Lower leg skin (tissue), 4 donors: ENCODE data around the gene DAP3. TPM values are rescaled to one million over a fixed set of nuclear protein-coding genes. Genes with fewer than 3 reads are reported as not detected.
A peak's percentile ranks its signal among the peaks of the same experiment; 100 is the strongest.

Experiments used
- DNase-seq, 2 donors: peaks; one replicate each; pipeline ENCODE4 v3.0.0-alpha.2; 2019; ENCODE audit warnings: low spot score in 2 of 2
- H3K4me3 ChIP-seq: fragments of 200-600 bp; sonication (generic); 2 replicates; pipeline ENCODE4 v1.5.1; 2017; ENCODE audit warnings: mild to moderate bottlenecking, low read depth; ENCODE audit not compliant: poor library complexity, severe bottlenecking
- POLR2A ChIP-seq, 2 donors: fragments of 450-650 bp; IDR thresholded peaks; one replicate each; pipeline ENCODE4 v1.6.1; 2016 to 2017; ENCODE audit warnings: antibody characterized with exemption in 2 of 2, mild to moderate bottlenecking in 1 of 2, moderate library complexity in 1 of 2
- WGBS, 2 donors: methylation state at CpG; one replicate each; pipeline ENCODE4 v1.1.5; 2018; 5-methylcytosine and 5-hydroxymethylcytosine counted together
- intact Hi-C: fragments of 100-400 bp; cut with DNase I; formaldehyde crosslinking; loops from one replicate; pipeline ENCODE4 v1.15.0; 2023; ENCODE audit warnings: low total_unique reads
- total RNA-seq, 4 donors: library from RNA; depleted of rRNA; stranded (reverse); fragments of >200 nt; gene quantifications; one replicate each; pipeline ENCODE4 v1.1.0, GENCODE V29; 2016
- TF ChIP-seq, protein P1 (sequence below), 3 donors: fragments of 450-650 bp; IDR thresholded peaks; one replicate each; pipeline ENCODE4 v1.5.1; 2016; ENCODE audit warnings: antibody characterized with exemption in 3 of 3, mild to moderate bottlenecking in 3 of 3, moderate library complexity in 2 of 3

Gene DAP3
- total RNA-seq, 4 donors from 2014 or later, result 88.7 to 163 (median 120) TPM

DNA sequence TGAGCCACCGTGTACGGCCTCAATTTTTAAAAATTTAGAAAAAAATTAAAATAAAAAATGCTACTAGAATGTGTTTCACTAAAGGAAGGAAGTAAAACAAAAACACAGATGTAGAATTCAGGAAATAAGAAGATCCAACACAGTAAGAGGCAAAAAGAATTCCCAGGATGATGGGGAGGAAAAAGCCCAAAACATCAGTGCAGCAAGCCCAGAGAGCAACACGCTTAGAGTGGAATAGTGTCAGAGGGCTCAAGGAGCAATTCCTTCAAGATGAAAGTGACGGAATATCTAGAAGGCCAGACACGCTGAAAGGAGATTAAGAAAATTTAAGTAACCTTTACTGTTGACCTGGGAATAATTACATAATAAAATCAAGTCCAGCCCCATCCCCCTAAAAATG is 80.4 kb downstream of the DAP3 start:
- no peak overlapping the region for H3K4me3 ChIP-seq
- DNase-seq, result no peak
- intact Hi-C loops, result no loop called here
- 89 to 93% methylated on average over 5 of the region's 5 CpGs for WGBS, 2 donors
- TF ChIP-seq POLR2A (IDR thresholded peaks at IDR 0.05), result no peak
- TF ChIP-seq, protein P1, sequence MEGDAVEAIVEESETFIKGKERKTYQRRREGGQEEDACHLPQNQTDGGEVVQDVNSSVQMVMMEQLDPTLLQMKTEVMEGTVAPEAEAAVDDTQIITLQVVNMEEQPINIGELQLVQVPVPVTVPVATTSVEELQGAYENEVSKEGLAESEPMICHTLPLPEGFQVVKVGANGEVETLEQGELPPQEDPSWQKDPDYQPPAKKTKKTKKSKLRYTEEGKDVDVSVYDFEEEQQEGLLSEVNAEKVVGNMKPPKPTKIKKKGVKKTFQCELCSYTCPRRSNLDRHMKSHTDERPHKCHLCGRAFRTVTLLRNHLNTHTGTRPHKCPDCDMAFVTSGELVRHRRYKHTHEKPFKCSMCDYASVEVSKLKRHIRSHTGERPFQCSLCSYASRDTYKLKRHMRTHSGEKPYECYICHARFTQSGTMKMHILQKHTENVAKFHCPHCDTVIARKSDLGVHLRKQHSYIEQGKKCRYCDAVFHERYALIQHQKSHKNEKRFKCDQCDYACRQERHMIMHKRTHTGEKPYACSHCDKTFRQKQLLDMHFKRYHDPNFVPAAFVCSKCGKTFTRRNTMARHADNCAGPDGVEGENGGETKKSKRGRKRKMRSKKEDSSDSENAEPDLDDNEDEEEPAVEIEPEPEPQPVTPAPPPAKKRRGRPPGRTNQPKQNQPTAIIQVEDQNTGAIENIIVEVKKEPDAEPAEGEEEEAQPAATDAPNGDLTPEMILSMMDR (IDR thresholded peaks at IDR 0.05), result no peak

DNA sequence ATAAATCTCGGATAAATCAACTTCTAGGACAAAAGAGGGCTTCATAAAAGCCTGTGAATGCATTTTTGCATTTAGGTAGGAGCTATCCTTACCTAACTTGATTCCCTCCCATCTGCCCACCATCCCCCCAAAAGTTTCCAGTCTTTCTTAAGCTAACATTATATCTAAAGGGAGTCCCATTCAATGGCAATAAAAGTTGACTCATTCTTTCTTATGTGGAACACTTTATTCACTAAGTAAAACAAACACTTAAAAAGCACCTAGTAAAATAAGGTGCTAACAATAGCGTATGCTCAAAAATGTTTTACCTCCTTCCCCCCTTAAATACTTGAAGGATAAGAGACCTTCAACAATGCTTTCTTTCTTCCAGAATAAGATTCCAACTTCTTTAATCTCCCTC is 84.3 kb downstream of the DAP3 start:
- no peak overlapping the region for H3K4me3 ChIP-seq
- 71 to 85% methylated on average over 2 of the region's 2 CpGs for WGBS, 2 donors
- intact Hi-C loops, result no loop called here
- TF ChIP-seq, protein P1 (IDR thresholded peaks at IDR 0.05), result no peak
- TF ChIP-seq POLR2A (IDR thresholded peaks at IDR 0.05), result no peak
- no peak for DNase-seq

DNA sequence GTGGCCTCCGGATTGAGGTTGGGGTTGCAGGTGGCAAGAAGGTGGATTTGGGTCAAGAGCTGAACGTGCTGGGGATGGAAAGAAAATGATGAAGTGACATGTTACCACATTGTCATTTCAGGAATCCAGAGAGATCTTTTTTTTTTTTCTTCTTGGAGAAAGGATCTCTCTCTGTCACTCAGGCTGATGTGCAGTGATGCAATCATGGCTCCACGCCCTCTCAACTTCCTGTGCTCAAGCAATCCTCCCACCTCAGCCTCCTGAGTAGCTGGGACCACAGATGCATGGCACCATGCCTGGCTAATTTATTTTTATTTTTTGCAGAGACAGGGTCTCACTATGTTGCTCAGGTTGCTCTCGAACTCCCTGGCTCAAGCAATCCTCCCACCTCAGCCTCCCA is 87.5 kb downstream of the DAP3 start:
- TF ChIP-seq, protein P1 (IDR thresholded peaks at IDR 0.05), result no peak
- no peak for TF ChIP-seq POLR2A (IDR thresholded peaks at IDR 0.05)
- WGBS, 2 donors, result 86 to 93% methylated on average over 4 of the region's 4 CpGs
- peak in 1 of 2 donors; percentile 61 for DNase-seq
- no peak overlapping the region for H3K4me3 ChIP-seq
- intact Hi-C loops, result no loop called here

DNA sequence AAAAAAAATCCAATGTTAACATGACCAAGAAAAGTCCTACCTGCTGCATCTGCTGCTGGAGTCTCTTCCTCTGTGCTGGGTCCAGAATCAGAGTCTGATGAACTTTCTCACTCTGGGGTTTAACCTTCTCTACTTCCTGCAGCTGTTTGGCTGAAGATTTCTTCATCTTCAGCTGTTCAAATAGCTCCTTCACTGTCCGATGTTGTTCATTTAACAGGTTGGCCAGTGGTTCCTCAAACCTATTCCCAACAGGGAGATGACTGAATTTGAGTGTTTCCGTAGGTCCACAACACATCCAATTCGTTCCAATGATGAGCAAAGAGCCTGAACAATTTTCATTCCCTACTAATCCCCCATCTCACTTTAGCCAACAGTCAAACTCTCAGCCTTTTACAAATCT is 88.7 kb downstream of the DAP3 start:
- no peak for DNase-seq
- H3K4me3 ChIP-seq, result no peak overlapping the region
- 94 to 95% methylated on average over 3 of the region's 3 CpGs for WGBS, 2 donors
- TF ChIP-seq POLR2A (IDR thresholded peaks at IDR 0.05), result no peak
- TF ChIP-seq, protein P1 (IDR thresholded peaks at IDR 0.05), result no peak
- intact Hi-C loops, result no loop called here

Other genes with a start within 250 kb of the DAP3 start
- gene ASH1L, start 126.3 kb upstream of the DAP3 start, total RNA-seq, result 10 to 100 TPM; 40.6 to 59.4 (median 49.9) TPM
- gene MSTO1, start 78.9 kb upstream of the DAP3 start, total RNA-seq, result 10 to 100 TPM in 2 of 4 donors, 1 to 10 TPM in 2; 6.1 to 12.8 (median 10.2) TPM
- gene YY1AP1, start 317 bp upstream of the DAP3 start, total RNA-seq, result 100 to 1,000 TPM in 3 of 4 donors, 10 to 100 TPM in 1; 54.8 to 121 (median 113) TPM
- 10 to 100 TPM; 24.9 to 43.9 (median 33.6) TPM for gene GON4L, start 168.1 kb downstream of the DAP3 start, total RNA-seq
- gene SYT11, start 170.5 kb downstream of the DAP3 start, total RNA-seq, result 1 to 10 TPM; 1.7 to 4.0 (median 3.5) TPM
- 10 to 100 TPM; 16.1 to 34.2 (median 24.2) TPM for gene RIT1, start 222.3 kb downstream of the DAP3 start, total RNA-seq
- 10 to 100 TPM; 32.7 to 96.0 (median 45.5) TPM for gene KHDC4, start 245.3 kb downstream of the DAP3 start, total RNA-seq